D341Med (cell line): ENCODE data around the gene ARL3.
A peak's percentile ranks its signal among the peaks of the same experiment; 100 is the strongest.
"Not testable (repeated sequence)": the region's sequence is repeated elsewhere in the genome, so short reads cannot be mapped to it uniquely, and the experiment has no call there.

Experiments
- DNase-seq: peaks from one replicate; pipeline ENCODE4 v3.0.0; 2012; ENCODE audit warnings: low spot score

Gene ARL3

DNA sequence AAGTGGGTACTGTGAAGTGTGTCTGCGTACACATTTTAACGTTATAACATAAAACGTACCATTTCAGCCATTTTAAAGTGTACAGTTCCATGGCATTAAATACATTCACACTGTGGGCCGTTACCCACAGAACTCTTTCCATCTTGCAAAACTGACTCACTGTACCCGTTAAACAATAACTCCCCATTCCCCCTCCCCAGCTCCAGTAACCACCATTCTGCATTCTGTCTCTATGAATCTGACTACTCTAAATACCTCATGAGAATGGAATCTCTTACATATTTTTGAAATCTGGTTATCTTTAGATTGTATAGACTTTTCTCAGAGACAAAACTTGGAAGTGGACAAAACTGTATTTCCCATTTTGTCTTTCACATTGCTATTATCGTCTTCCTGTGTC, 9.3 kb downstream of the ARL3 start:
- DNase-seq = no peak

DNA sequence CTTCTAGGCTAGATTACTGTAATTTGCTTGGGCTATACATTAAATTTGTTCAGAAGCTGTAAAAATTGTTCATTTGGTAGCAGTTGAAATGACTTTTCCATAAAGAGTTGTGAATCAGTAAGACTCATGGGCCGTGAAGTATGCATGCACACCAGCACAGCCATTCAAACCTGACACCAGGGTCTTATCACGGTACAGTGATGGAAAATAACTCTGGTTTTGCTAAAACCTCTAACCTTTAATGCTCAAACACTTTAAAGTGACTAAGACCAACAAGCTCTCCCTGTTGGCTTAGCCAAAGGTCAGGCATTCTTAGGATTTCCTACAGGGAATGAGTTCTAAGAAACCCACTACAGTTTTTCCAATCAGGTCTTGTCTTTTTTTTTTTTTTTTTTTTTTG, 11.5 kb downstream of the ARL3 start:
- DNase-seq = no peak

DNA sequence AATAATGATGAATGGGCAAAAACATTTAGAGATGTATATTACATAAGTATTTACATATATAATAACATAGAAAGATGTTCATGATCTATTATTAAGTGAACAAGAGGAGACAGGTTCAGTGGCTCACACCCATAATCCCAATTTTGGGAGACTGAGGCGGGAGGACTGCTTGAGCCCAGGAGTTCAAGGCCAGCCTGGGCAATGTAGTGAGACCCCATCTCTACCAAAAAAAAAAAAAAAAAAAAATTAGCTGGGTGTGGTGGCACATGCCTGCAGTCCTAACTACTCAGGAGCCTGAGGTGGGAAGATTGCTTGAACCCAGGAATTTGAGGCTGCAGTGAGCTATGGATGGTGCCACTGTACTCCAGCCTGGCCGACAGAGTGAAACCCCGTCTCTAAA, 12.4 kb downstream of the ARL3 start:
- no peak for DNase-seq

DNA sequence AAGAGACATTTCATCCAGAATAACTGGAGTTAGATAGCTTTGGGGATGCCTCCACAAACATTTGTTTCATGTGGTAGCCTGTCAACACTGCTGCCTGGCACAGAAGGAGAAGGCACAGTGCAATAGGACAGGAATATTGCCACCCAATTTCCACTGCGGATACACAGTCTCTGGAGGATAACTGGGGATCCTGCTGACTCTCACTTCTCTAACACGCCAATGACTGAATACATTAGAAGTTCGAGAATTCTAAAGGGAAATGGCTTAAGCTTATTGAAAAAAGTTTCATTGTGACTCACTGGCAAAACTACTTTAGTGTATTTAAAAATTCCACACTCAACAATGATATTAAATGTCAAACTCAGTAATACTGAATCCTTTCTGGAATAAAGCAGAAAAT, 12.9 kb downstream of the ARL3 start:
- DNase-seq = no peak

- no peak for DNase-seq
These were observed 15.3 kb downstream of the ARL3 start for GRCh38 chr10:102698894-102699293.

- DNase-seq = no peak
These were observed 17.5 kb downstream of the ARL3 start for GRCh38 chr10:102696736-102697135.

DNA sequence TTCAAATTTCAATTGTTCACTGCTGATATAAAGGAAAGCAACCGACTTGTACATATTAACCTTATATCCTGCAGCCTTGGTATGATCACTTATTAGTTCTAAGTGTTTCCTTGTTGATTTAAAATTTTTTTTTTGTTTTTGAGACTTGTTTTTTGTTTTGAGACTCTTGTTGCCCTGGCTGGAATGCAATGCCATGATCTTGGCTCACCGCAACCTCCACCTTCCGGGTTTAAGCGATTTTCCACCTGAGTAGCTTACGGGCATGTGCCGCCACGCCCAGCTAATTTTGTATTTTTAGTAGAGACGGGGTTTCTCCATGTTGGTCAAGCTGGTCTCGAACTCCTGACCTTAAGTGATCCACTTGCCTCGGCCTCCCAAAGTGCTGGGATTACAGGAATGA, 18.8 kb downstream of the ARL3 start:
- not testable (repeated sequence) for DNase-seq

DNA sequence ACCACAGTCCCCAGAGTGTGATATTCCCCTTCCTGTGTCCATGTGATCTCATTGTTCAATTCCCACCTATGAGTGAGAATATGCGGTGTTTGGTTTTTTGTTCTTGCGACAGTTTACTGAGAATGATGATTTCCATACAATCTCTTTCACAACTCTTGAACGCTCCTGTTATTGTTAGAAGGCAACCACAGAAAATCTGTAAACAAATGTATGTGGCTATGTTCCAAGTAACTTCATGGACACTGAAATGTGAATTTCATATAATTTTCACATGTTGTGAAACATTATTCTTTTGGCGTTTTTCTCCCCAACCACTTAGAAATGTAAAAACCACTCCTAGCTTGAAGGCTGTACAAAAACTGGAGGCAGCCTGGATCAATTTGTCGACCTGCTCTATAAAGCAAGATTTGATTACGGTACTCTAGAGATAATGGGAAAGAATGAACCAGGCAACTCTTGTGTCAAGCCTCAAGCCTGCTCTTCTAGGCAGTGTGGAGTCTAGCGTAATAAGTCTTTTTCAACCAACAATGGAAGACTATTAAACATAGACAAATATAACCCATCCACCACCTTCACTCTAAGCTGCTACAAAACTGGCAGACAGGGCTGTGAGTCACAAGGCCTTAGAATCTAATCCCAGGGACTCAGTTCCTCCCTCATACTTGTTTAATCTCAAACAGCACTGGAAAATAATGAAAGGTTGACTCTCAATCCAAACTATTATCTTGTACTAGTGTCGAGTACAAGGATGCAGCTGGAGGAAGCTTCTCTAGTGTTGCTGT, 22.7 kb downstream of the ARL3 start:
- no peak for DNase-seq

DNA sequence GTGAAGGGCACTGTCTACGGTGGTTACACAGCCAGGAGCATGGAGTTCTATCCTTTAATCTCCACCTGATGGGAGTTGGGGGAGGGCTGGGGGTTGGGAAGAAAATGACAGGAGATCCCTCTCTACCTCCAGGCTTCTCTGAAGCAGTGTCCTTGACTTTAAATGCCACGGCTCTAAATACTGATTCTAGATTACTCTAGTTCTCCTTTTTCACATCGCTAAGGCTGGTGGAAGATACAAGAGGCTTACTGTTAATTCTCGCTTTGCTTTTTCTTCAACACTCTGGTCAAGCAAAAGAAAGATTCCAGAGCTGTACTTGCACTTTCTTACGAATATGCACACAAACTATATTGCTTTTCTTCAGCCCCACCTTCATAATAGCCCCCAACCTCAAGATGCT, 30.5 kb downstream of the ARL3 start:
- DNase-seq = no peak

DNA sequence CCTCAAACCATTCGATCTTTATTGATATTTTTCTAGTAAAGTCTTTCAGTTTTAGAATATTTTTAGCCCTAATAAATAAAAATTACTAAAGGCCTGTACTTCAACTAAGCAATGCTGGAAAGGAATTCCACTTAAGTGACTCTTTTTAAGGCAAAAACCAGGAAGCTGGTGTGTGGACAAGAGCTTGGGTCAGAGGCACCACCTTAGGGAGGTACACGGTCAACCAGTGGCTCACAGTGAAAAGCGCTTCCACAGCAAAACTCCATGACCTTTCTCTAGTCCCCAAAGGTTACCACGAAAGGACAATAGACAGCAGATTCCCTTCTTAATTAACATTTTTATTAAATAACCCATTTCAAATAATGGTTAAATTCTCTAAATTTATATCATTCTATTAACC, 31.2 kb downstream of the ARL3 start:
- DNase-seq = no peak

DNA sequence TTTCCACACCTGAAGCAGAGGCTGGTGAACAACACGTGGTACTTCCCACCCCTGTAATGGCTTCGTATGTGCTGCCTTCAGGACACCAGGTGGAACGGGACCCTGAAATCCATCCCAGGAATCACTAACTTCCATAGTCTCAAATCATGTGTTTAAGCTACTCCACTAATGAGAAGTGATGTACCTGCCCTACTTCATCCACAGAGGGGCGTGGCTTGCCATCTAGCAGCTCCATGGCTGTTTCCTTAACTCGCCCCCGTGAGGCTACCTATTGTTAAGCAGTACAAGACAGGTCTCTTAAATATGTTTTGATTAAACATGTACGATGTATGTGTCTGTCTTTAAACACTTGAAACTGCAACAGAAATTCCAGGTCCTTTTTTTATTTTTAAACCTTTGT, 31.8 kb downstream of the ARL3 start:
- no peak for DNase-seq

GRCh38 chr10:102681696-102682095, 32.5 kb downstream of the ARL3 start:
- DNase-seq = no peak

DNA sequence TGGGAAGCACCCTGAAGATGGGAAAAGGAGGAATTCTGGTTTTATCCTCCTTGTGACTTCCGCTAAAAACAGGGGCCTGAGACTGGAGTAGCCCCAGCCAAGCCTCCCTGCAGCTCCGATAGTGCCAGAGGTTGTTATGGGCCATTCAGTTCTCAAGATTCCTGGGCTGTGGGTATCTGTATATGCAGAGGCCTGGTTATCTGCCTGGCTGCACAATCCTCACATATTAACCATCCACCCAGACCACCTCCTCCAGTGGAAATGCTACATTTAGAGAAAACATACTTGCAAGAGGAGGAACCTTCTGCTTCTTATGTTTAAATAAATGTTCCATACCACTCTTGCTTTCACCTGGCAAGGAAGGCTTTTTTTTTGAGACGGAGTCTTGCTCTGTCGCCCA, 34.6 kb downstream of the ARL3 start:
- DNase-seq = no peak

DNA sequence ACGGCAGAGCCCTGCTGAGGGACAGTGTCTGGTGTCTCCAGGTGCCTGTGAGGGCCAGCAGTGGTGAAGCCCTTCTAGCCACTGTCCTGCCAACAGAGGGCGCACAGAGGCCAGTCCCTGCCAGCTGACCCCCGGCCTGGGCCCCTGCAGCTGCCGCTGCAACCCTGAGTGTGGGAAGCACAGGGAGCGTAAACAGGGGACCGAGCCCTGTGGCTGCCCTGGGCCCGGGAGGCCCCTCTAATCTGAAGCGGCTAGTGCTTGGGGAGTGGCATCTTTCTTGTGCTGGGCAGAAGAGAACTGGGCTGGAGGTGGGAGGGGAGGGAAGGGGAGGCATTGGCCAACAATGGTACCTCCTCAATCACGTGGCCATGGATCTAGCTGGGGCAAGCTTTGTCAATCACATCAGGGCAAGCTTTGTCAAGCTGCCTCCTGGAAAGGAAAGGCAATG, 35.3 kb downstream of the ARL3 start:
- DNase-seq = peak; percentile 66

DNA sequence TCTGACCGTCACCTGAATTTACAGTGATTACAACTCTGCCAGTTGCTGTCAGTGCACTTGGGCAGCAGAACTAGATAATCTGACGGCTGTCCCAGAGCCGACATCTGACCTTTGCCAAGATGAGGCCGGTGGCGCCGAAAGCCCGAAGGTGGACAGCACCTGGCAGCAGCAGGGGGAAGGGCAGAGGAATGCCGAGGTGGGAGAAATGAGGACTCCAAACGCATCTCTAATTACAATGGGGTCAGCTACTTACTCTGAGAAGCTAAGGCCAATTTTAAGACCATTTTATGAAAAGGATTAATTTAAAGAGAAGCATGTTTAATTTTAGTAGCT, 36.2 kb downstream of the ARL3 start:
- no peak for DNase-seq

DNA sequence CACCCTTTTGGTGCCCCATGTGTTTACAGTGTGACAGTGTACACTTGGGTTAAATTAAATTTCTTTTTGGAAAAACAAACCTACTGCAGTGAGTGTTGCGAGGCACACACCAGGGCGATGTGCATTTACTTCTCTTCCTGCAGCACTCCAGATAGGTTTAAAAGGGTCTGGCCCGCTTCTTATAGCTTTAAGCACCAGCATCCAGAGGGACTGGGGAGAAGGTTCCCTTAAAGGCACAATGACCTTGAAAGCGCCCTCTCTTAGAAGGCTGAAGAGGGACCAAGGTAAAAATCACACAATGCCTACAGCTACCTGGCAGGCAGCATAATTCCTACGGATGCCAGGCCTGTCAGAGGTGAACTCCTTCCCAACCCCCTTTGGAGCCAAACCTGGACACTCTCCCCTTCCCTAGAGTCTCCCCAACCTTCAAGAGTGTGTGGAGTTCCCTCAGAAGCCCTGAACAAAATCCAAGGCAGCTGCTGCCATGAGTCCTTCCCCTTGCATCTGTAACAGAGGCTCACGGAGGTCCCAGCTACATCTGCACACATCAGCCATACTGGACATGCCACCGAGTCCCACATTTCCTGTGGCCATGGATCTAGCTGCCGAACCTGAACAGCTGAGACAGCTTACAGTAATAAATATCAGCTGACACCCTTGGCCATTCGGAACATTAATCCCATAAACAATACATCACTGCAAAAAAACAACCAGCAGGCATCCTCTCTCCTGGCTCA, 36.7 kb downstream of the ARL3 start:
- no peak for DNase-seq

DNA sequence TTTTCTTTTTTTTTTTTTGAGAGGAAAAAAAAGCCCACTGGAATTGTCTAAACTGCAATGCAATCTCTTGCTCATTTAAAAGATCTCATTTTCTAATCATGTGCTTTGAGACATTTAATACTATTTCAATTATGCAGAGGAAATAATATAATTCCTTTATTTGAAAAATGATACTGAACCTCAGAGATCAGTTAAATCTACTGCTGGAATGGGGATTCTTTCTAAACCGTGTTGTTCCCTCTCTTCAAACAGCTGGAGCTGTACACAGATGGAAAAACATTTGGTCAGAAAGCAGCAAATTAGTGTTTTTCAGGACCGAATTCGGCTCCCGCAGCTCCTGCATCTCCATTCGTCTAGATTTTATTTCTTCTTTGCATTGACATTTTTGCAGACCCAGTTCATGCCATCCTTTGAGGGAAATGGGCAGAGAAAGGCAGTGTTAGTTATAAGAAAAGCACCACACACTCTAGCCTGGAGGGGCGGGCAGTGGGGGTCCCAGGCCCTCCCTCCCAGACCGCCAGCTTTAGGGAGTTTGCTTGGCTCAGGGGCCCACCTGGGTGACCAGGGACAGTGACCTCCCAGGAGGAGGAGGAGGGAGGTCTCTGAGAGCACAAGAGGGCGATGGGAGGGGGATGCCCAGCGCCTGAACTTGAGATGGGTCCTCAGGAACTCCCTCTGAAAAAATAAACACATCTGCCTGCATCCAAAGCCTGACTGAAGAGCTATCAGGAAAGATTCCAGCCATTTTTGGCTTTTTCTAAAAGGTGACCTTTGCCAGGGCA, 37.5 kb downstream of the ARL3 start:
- DNase-seq = no peak

DNA sequence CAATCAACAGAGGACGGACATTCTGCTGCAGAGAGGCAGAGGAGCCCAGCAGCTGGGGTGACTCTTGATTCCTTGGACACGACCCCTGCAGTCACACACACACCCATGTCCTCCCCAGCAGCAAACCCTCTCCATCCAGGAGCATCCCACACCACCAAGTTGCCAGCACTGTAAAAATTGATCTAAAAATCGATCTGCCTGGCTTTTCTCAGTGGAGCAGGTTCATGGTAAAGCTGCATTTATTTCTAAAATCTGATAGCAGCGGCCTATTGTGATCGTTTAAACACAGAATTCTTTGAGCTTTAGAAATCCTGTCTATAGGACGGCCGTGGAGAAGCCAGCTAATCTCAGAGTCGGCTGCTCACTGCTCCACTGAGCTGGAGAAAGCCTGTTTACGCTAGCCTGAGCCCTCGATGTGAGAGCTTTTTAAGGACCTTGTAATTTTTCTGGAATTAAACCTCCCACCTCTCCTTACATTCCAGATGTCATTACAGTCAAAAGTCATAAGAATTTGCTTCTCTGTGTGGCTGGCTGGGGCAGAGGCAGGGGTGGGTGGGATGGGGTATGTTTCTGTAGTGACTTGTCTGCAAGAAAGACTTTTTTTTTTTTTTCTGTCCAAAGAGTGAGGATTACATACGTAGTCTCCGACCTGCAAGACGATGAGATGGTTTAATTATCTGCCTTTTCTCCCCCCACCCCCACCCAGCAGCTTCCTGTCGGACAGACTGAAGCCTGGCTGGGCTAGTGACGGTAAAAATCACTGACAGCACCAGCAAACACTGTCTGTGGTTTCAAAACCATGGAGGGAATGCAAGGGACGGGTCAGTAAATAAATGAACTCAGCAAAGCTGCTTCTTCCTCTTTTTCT, 38.3 kb downstream of the ARL3 start:
- no peak for DNase-seq

GRCh38 chr10:102675011-102675665, 39.1 kb downstream of the ARL3 start:
- DNase-seq = no peak

DNA sequence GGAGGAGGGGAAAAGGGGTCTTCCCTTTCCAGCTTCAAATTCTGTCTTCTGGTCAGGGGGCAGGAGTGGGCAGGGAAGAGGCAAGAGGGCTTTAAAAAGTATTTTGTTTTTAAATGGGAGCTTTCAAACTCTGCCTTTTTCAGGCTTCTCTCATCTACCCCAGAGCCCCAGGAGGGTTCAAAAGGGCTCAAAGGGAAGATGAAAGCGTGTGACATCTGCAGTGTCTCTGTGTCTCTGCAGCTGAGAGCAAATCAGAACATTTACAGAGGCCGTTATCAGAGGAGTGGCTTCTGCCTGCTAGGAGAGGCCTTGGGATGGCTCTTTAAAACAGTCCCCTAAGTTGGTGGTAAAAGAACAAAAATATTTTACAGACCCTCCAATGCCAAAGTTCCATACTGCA, 39.6 kb downstream of the ARL3 start:
- no peak for DNase-seq

GRCh38 chr10:102673819-102674511, 40.2 kb downstream of the ARL3 start:
- DNase-seq = no peak
